ENCODE results near the gene YTHDF1.

YTHDF1 gene

DNA sequence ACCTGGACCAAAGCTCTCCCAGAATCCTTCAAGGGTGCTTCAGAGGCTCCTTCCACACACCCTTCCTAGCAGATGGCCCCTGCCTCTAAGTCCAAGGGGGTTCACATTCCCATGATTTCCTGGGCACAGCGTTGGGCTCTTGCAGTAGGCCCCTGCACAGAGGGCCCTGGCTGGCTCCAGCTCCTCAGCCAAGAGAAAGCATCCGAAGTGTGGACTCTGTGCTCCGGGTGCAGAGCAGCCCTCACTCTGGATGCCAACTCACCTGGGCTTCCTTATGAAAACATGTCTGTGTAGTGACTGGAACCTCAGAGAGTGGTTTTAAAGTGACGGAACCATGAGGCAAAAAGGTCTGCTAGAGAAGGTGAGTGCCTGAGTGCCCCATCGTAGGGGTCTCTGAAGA is 11.6 kb downstream of the YTHDF1 start:
- H3K27ac ChIP-seq (ENCODE audit: low read length): no peak overlapping the region
- H3K4me3 ChIP-seq (ENCODE audit: low read length): no peak overlapping the region
- H3K9me3 ChIP-seq (ENCODE audit: insufficient read depth, low read length): no peaks in the 10 kb centered on the region
- H3K79me2 ChIP-seq (ENCODE audit: low read length): peaks cover 99% of the 10 kb centered on the region
- TF ChIP-seq, protein P1, sequence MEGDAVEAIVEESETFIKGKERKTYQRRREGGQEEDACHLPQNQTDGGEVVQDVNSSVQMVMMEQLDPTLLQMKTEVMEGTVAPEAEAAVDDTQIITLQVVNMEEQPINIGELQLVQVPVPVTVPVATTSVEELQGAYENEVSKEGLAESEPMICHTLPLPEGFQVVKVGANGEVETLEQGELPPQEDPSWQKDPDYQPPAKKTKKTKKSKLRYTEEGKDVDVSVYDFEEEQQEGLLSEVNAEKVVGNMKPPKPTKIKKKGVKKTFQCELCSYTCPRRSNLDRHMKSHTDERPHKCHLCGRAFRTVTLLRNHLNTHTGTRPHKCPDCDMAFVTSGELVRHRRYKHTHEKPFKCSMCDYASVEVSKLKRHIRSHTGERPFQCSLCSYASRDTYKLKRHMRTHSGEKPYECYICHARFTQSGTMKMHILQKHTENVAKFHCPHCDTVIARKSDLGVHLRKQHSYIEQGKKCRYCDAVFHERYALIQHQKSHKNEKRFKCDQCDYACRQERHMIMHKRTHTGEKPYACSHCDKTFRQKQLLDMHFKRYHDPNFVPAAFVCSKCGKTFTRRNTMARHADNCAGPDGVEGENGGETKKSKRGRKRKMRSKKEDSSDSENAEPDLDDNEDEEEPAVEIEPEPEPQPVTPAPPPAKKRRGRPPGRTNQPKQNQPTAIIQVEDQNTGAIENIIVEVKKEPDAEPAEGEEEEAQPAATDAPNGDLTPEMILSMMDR (IDR thresholded peaks at IDR 0.05; ENCODE audit: low read depth, low read length): no peak
- TF ChIP-seq EZH2phosphoT487 (IDR thresholded peaks at IDR 0.05; ENCODE audit: low read depth): no peak
- peaks cover 53% of the 10 kb centered on the region for H3K36me3 ChIP-seq (replicated peaks; ENCODE audit: low read depth, low read length)
- H2AFZ ChIP-seq (ENCODE audit: low read depth, low read length): no peak overlapping the region
- no peak overlapping the region for H3K9ac ChIP-seq (ENCODE audit: low read length)
- H4K20me1 ChIP-seq (ENCODE audit: insufficient read depth, low read length): peaks cover 60% of the 10 kb centered on the region
- no peaks in the 10 kb centered on the region for H3K4me1 ChIP-seq (ENCODE audit: low read length)
- H3K27me3 ChIP-seq (ENCODE audit: low read depth, low read length): no peaks in the 10 kb centered on the region
- no peak overlapping the region for H3K4me2 ChIP-seq (ENCODE audit: low read length)

DNA sequence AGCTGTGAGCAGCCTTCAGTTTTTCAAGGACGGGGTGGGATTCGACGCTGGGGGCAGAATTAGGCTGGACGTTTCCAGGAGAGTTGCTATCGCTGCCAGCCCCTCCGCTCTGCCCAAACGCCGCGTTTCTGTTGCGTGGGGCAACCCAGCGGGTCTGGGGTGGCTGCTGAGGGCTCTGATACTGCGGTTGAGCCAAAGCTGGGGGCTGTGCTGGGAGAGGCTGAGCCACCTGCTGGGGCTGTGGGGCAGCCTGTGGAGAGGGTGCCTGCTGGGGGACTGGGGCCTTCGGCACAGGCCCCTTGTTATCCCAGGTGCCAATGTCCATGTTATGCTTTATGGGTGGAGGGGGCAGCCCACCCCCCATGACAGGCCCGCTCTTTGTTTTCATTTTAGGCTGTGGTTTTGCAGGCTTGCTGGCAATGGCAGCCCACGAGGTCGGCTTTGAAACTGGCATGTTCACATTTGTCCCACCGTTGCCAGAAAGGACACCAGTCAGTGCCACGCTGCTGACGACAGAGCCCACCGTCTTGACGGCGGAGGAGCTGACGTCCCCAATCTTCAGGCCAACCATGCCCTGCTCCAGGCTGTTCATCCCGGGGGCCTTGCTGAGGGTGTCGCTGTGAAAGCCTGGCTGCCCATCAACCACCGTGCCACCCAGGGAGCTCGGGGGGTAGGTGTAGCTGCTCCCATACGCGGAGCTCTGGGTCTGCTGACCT is 13.0 kb downstream of the YTHDF1 start:
- peaks cover 45% of the 10 kb centered on the region for H3K36me3 ChIP-seq (replicated peaks; ENCODE audit: low read depth, low read length)
- H4K20me1 ChIP-seq (ENCODE audit: insufficient read depth, low read length): peaks cover 63% of the 10 kb centered on the region

DNA sequence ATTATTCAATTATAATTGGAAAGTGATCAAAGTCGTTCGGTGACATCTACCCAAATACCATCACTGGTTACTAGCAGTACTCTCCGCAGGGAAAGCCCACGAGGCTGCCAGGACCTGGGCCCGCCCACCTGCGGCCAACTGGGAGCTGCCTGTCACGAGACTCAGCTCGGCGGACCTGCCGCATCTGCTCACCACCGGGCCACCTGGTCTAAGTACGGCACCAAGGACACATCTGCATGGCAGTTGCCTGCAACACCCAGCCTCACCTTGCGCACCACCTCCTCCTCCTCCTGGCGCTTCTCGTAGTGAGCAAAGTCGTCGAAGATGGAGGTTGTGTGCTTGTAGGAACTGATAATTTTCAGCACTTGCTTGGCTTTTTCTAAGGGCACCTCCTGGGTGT is 13.9 kb downstream of the YTHDF1 start:
- Histone ChIP-seq H3K4me2 (ENCODE audit: low read length) (no peak overlapping the region), H3K9me3 (ENCODE audit: insufficient read depth, low read length) (no peaks in the 10 kb centered on the region), H3K27me3 (ENCODE audit: low read depth, low read length) (no peaks in the 10 kb centered on the region), H3K79me2 (ENCODE audit: low read length) (peaks cover 100% of the 10 kb centered on the region), H3K27ac (ENCODE audit: low read length) (no peak overlapping the region), H3K9ac (ENCODE audit: low read length) (no peak overlapping the region), H3K4me1 (ENCODE audit: low read length) (no peaks in the 10 kb centered on the region), H2AFZ (ENCODE audit: low read depth, low read length) (no peak overlapping the region), H3K36me3 (replicated peaks; ENCODE audit: low read depth, low read length) (peaks cover 45% of the 10 kb centered on the region), H4K20me1 (ENCODE audit: insufficient read depth, low read length) (peaks cover 73% of the 10 kb centered on the region), H3K4me3 (ENCODE audit: low read length) (no peak overlapping the region)
- TF ChIP-seq, protein P1 (IDR thresholded peaks at IDR 0.05; ENCODE audit: low read depth, low read length): no peak
- no peak for TF ChIP-seq EZH2phosphoT487 (IDR thresholded peaks at IDR 0.05; ENCODE audit: low read depth)

More for the DNA sequence above, 13.0 kb downstream of the YTHDF1 start:
- TF ChIP-seq, protein P1 (IDR thresholded peaks at IDR 0.05; ENCODE audit: low read depth, low read length): no peak
- no peak for TF ChIP-seq EZH2phosphoT487 (IDR thresholded peaks at IDR 0.05; ENCODE audit: low read depth)
- Histone ChIP-seq H3K4me3 (ENCODE audit: low read length) (no peak overlapping the region), H3K27ac (ENCODE audit: low read length) (no peak overlapping the region), H2AFZ (ENCODE audit: low read depth, low read length) (no peak overlapping the region), H3K4me2 (ENCODE audit: low read length) (no peak overlapping the region), H3K27me3 (ENCODE audit: low read depth, low read length) (no peaks in the 10 kb centered on the region), H3K9ac (ENCODE audit: low read length) (no peak overlapping the region), H3K4me1 (ENCODE audit: low read length) (no peaks in the 10 kb centered on the region), H3K9me3 (ENCODE audit: insufficient read depth, low read length) (no peaks in the 10 kb centered on the region), H3K79me2 (ENCODE audit: low read length) (peaks cover 99% of the 10 kb centered on the region)

DNA sequence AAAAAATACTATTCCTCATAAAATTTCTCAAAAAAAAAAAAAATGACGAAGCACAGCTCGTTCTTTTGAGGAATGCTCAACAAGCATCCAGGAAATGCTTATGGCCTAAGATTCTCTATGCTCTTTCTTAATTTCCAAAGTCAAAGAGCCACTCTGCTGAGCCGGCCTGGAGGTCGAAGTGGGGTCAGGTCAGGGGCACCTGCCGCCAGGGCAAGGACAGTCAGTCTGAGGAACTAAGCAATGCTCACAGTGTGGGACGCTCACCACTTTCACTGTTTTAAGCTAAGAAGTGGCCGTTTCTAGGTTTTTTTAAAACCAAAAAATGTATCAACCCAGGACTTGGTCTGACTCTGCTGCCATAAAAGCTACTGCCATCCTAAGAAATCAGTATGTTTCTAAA is 17.3 kb downstream of the YTHDF1 start:
- Histone ChIP-seq H2AFZ (ENCODE audit: low read depth, low read length) (no peak overlapping the region), H3K27me3 (ENCODE audit: low read depth, low read length) (no peaks in the 10 kb centered on the region), H3K27ac (ENCODE audit: low read length) (no peak overlapping the region), H3K36me3 (replicated peaks; ENCODE audit: low read depth, low read length) (peaks cover 42% of the 10 kb centered on the region), H3K4me2 (ENCODE audit: low read length) (no peak overlapping the region), H4K20me1 (ENCODE audit: insufficient read depth, low read length) (peaks cover 68% of the 10 kb centered on the region), H3K79me2 (ENCODE audit: low read length) (peaks cover 89% of the 10 kb centered on the region), H3K4me1 (ENCODE audit: low read length) (no peaks in the 10 kb centered on the region), H3K4me3 (ENCODE audit: low read length) (no peak overlapping the region), H3K9ac (ENCODE audit: low read length) (no peak overlapping the region), H3K9me3 (ENCODE audit: insufficient read depth, low read length) (no peaks in the 10 kb centered on the region)
- TF ChIP-seq, protein P1 (IDR thresholded peaks at IDR 0.05; ENCODE audit: low read depth, low read length): no peak
- TF ChIP-seq EZH2phosphoT487 (IDR thresholded peaks at IDR 0.05; ENCODE audit: low read depth): no peak

All from OCI-LY3 (cell line).